SK-N-MC (cell line): Measurements from ENCODE around the gene PRAMEF2.
"Not testable (repeated sequence)": the region's sequence is repeated elsewhere in the genome, so short reads cannot be mapped to it uniquely, and the experiment has no call there.

Experiments
- EZH2 ChIP-seq: fragments of 200-600 bp; sonication (generic); IDR thresholded peaks from one replicate; pipeline ENCODE4 v1.6.1; 2017; ENCODE audit warnings: antibody characterized with exemption
- POLR2AphosphoS5 ChIP-seq: IDR thresholded peaks from 2 replicates; pipeline ENCODE4 v1.6.1; 2012; ENCODE audit warnings: mild to moderate bottlenecking, low read depth, low read length, borderline replicate concordance

- TF ChIP-seq EZH2, POLR2AphosphoS5: not testable (repeated sequence)
Measured at GRCh38 chr1:12899186-12899585, 42.3 kb downstream of the PRAMEF2 start.
